WTC11 (cell line): Measurements from ENCODE around the gene RABEP2. TPM values are rescaled to one million over a fixed set of nuclear protein-coding genes. Genes with fewer than 3 reads are reported as not detected.

Experiments
- ATAC-seq: fragments of 200-7000 bp; cut with Tn5 transposase; 2 replicates; pipeline ENCODE4 v1.10.0; 2021; ENCODE audit warnings: mild to moderate bottlenecking, moderate library complexity
- CTCF ChIA-PET: fragments of 300-600 bp; sonication (Branson Sonifier 250); formaldehyde crosslinking; loops from one replicate; lab custom pipeline; 2021; ENCODE audit warnings: antibody characterized with exemption; lab: Charles Lee
- POLR2A ChIA-PET: fragments of 350-600 bp; sonication (Branson Sonifier 250); formaldehyde crosslinking; loops from one replicate; lab custom pipeline; 2021; ENCODE audit warnings: antibody characterized with exemption; lab: Charles Lee
- DNase-seq: peaks from one replicate; pipeline ENCODE4 v3.0.0; 2021; ENCODE audit warnings: low spot score
- H3K27ac Mint-ChIP-seq: 2 replicates; pipeline ENCODE4 v1.8.0; 2021; ENCODE audit warnings: mixed read lengths
- H3K27me3 Mint-ChIP-seq: 2 replicates; pipeline ENCODE4 v1.8.0; 2021; ENCODE audit warnings: low read depth, mild to moderate bottlenecking, moderate library complexity, mixed read lengths
- H3K36me3 Mint-ChIP-seq: 2 replicates; pipeline ENCODE4 v1.8.0; 2021; ENCODE audit warnings: mixed read lengths
- H3K4me1 Mint-ChIP-seq: 2 replicates; pipeline ENCODE4 v1.8.0; 2022; ENCODE audit warnings: mixed read lengths
- H3K4me3 Mint-ChIP-seq: 2 replicates; pipeline ENCODE4 v1.8.0; 2021; ENCODE audit warnings: mild to moderate bottlenecking, moderate library complexity, mixed read lengths
- H3K9me3 Mint-ChIP-seq: 2 replicates; pipeline ENCODE4 v1.8.0; 2021; ENCODE audit warnings: mixed read lengths
- ATF1 ChIP-seq: sonication (generic); formaldehyde crosslinking; IDR thresholded peaks from 2 replicates; pipeline ENCODE4 v1.8.1; 2023; ENCODE audit warnings: mild to moderate bottlenecking, moderate library complexity, missing genetic modification reagents
- FOXJ3 ChIP-seq: sonication (generic); formaldehyde crosslinking; IDR thresholded peaks from 2 replicates; pipeline ENCODE4 v1.9.0; 2021; ENCODE audit warnings: missing genetic modification reagents, mild to moderate bottlenecking, borderline replicate concordance
- FOXK1 ChIP-seq: sonication (generic); formaldehyde crosslinking; IDR thresholded peaks from 2 replicates; pipeline ENCODE4 v1.8.0; 2022; ENCODE audit warnings: mild to moderate bottlenecking, moderate library complexity, missing genetic modification reagents
- GRHL2 ChIP-seq: fragments of 250-450 bp; sonication (Bioruptor Pico); IDR thresholded peaks from 2 replicates; pipeline ENCODE4 v1.8.0; 2022; ENCODE audit warnings: mild to moderate bottlenecking, moderate library complexity; ENCODE audit not compliant: insufficient replicate concordance, severe bottlenecking
- IRF2 ChIP-seq: sonication (generic); formaldehyde crosslinking; IDR thresholded peaks from 2 replicates; pipeline ENCODE4 v1.8.0; 2022; ENCODE audit warnings: low read depth, missing genetic modification reagents, borderline replicate concordance
- MAX ChIP-seq: sonication (generic); formaldehyde crosslinking; IDR thresholded peaks from 2 replicates; pipeline ENCODE4 v1.8.0; 2022; ENCODE audit warnings: mild to moderate bottlenecking, missing genetic modification reagents
- NFATC4 ChIP-seq: fragments of 250-450 bp; sonication (Bioruptor Pico); IDR thresholded peaks from 2 replicates; pipeline ENCODE4 v1.9.0; 2021; ENCODE audit warnings: mild to moderate bottlenecking
- NR1H2 ChIP-seq: sonication (generic); formaldehyde crosslinking; IDR thresholded peaks from 2 replicates; pipeline ENCODE4 v1.9.0; 2021; ENCODE audit warnings: mild to moderate bottlenecking, moderate library complexity, missing genetic modification reagents
- NR3C1 ChIP-seq: sonication (generic); formaldehyde crosslinking; conservative IDR thresholded peaks from 2 replicates; pipeline ENCODE4 v1.8.1; 2023; ENCODE audit warnings: low read depth, mild to moderate bottlenecking, missing genetic modification reagents
- PRRX2 ChIP-seq: fragments of 250-450 bp; sonication (Bioruptor Pico); IDR thresholded peaks from 2 replicates; pipeline ENCODE4 v1.8.0; 2021; ENCODE audit warnings: mild to moderate bottlenecking
- RELA ChIP-seq: sonication (generic); formaldehyde crosslinking; IDR thresholded peaks from 2 replicates; pipeline ENCODE4 v1.8.1; 2022; ENCODE audit warnings: missing genetic modification reagents, mild to moderate bottlenecking, borderline replicate concordance
- TEAD1 ChIP-seq: sonication (generic); formaldehyde crosslinking; IDR thresholded peaks from 2 replicates; pipeline ENCODE4 v1.8.0; 2022; ENCODE audit warnings: mild to moderate bottlenecking, missing genetic modification reagents
- TEAD4 ChIP-seq: sonication (generic); formaldehyde crosslinking; IDR thresholded peaks from 2 replicates; pipeline ENCODE4 v1.8.0; 2022; ENCODE audit warnings: mild to moderate bottlenecking, missing genetic modification reagents
- USF2 ChIP-seq: sonication (generic); formaldehyde crosslinking; IDR thresholded peaks from 2 replicates; pipeline ENCODE4 v1.8.1; 2023; ENCODE audit warnings: mild to moderate bottlenecking, missing genetic modification reagents, moderate library complexity
- ZNF281 ChIP-seq: sonication (generic); formaldehyde crosslinking; IDR thresholded peaks from 2 replicates; pipeline ENCODE4 v1.8.0; 2023; ENCODE audit warnings: mild to moderate bottlenecking, missing genetic modification reagents
- ZNF317 ChIP-seq: sonication (generic); formaldehyde crosslinking; IDR thresholded peaks from 2 replicates; pipeline ENCODE4 v1.8.1; 2023; ENCODE audit warnings: low read depth, mild to moderate bottlenecking, moderate library complexity, missing genetic modification reagents, borderline replicate concordance
- ZNF416 ChIP-seq: fragments of 250-450 bp; sonication (Bioruptor Pico); IDR thresholded peaks from 2 replicates; pipeline ENCODE4 v1.9.0; 2021; ENCODE audit warnings: mild to moderate bottlenecking, inconsistent platforms
- total RNA-seq: library from RNA; stranded (reverse); gene quantifications from 3 replicates; pipeline ENCODE4 v1.2.3, GENCODE V29; 2021
- TF ChIP-seq, protein P1 (sequence below): fragments of 250-450 bp; sonication (Bioruptor Pico); IDR thresholded peaks from 2 replicates; pipeline ENCODE4 v1.9.0; 2021; ENCODE audit warnings: mild to moderate bottlenecking, borderline replicate concordance

Gene RABEP2
- total RNA-seq, 1 experiment from 2014 or later: 24.0 TPM

DNA sequence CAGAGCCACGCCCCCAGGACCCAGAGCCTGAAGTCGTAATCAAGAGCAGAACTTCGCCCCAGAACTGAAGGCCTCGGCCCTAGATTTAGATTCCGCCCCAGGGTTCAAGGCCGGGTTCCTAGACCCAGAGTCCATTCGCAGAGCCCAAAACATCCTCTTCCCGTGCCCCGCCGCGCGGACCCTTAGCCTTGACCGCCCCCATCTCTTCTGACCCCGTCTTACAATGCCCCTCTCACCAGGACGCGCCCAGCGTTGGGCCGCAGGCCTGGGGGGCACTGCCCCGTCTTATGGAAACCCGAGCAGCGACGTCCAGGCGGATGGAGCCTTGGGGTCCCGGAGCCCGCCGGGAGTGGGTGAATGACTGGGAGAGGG lies 11.7 kb upstream of the RABEP2 start (continued):
- TF ChIP-seq FOXJ3 (CRISPR knock-in tag): no peak
- TF ChIP-seq FOXK1 (CRISPR knock-in tag): no peak
- no peak for TF ChIP-seq MAX (CRISPR knock-in tag)
- TF ChIP-seq TEAD4 (CRISPR knock-in tag): no peak
- no peak for TF ChIP-seq NR3C1 (CRISPR knock-in tag)
- no peak for TF ChIP-seq GRHL2 (CRISPR knock-in tag)
- TF ChIP-seq ZNF416 (CRISPR knock-in tag): no peak
- TF ChIP-seq, protein P1, sequence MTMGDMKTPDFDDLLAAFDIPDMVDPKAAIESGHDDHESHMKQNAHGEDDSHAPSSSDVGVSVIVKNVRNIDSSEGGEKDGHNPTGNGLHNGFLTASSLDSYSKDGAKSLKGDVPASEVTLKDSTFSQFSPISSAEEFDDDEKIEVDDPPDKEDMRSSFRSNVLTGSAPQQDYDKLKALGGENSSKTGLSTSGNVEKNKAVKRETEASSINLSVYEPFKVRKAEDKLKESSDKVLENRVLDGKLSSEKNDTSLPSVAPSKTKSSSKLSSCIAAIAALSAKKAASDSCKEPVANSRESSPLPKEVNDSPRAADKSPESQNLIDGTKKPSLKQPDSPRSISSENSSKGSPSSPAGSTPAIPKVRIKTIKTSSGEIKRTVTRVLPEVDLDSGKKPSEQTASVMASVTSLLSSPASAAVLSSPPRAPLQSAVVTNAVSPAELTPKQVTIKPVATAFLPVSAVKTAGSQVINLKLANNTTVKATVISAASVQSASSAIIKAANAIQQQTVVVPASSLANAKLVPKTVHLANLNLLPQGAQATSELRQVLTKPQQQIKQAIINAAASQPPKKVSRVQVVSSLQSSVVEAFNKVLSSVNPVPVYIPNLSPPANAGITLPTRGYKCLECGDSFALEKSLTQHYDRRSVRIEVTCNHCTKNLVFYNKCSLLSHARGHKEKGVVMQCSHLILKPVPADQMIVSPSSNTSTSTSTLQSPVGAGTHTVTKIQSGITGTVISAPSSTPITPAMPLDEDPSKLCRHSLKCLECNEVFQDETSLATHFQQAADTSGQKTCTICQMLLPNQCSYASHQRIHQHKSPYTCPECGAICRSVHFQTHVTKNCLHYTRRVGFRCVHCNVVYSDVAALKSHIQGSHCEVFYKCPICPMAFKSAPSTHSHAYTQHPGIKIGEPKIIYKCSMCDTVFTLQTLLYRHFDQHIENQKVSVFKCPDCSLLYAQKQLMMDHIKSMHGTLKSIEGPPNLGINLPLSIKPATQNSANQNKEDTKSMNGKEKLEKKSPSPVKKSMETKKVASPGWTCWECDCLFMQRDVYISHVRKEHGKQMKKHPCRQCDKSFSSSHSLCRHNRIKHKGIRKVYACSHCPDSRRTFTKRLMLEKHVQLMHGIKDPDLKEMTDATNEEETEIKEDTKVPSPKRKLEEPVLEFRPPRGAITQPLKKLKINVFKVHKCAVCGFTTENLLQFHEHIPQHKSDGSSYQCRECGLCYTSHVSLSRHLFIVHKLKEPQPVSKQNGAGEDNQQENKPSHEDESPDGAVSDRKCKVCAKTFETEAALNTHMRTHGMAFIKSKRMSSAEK: no peak
- no peak for TF ChIP-seq ZNF281 (CRISPR knock-in tag)
- TF ChIP-seq PRRX2 (CRISPR knock-in tag): no peak
- no peak for TF ChIP-seq RELA (CRISPR knock-in tag)
- TF ChIP-seq, all 79 proteins: peak for 0

- ChIA-PET CTCF (interaction anchor here (0.5 to 1.8 kb wide), 13 partner anchors 9 to 96 kb away, joined by 3 to 37 read pairs (median 6); partner anchors contain the start of genes NFATC2IP, SH2B1 and TUFM), POLR2A (interaction anchor here (1.1 kb wide), 1 partner anchor 11 kb away, joined by 3 read pairs; the partner anchor contains the start of gene RABEP2)
- peak overlapping the region; percentile 63 for H3K4me3 Mint-ChIP-seq
- DNase-seq (peak; percentile 95), ATAC-seq (peak; percentile 99)
- H3K4me1 Mint-ChIP-seq: peaks cover 5% of the 10 kb centered on the region
- no peaks in the 10 kb centered on the region for H3K9me3 Mint-ChIP-seq
- TF ChIP-seq MAX (CRISPR knock-in tag) (peak; percentile 27; the same call in 1 of the 2 replicates), GRHL2 (CRISPR knock-in tag) (no peak)
- H3K36me3 Mint-ChIP-seq: no peaks in the 10 kb centered on the region
- H3K27me3 Mint-ChIP-seq: peaks cover 20% of the 10 kb centered on the region
- peak overlapping the region; percentile 33 for H3K27ac Mint-ChIP-seq
Measured at GRCh38 chr16:28935924-28936783, 11.1 kb upstream of the RABEP2 start.

DNA sequence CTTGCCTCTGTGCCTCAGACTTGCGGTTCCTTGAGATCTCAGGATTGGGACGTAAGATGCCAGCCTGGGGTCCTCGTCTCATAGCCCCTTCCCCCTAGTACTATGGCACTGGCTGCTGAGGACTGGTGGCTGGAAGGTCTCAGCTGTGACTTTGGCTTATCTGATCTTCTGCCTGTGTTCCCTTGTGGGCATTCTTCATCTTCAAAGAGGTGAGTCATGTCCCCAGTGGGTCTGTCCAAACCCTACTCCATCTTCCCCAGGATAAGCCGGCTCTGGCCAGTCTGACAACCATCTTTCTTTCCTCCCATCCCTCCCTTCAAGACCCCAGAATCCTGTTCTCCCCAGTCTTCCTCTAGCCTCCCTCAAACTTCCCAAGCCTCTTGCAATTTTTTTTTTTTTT lies 10.3 kb upstream of the RABEP2 start:
- Mint-ChIP-seq H3K36me3 (no peaks in the 10 kb centered on the region), H3K27ac (no peak overlapping the region), H3K27me3 (peaks cover 20% of the 10 kb centered on the region), H3K4me3 (no peak overlapping the region; the same call in 1 of the 2 replicates), H3K4me1 (peaks cover 8% of the 10 kb centered on the region), H3K9me3 (no peaks in the 10 kb centered on the region)
- DNase-seq (no peak), ATAC-seq (no peak)
- POLR2A ChIA-PET: no interaction called here
- CTCF ChIA-PET: no interaction called here
- TF ChIP-seq ZNF416 (CRISPR knock-in tag) (no peak), TEAD1 (CRISPR knock-in tag) (no peak), NFATC4 (no peak), ATF1 (CRISPR knock-in tag) (no peak), USF2 (CRISPR knock-in tag) (no peak), NR3C1 (CRISPR knock-in tag) (no peak), NR1H2 (CRISPR knock-in tag) (no peak), FOXK1 (CRISPR knock-in tag) (no peak), IRF2 (CRISPR knock-in tag) (no peak), ZNF281 (CRISPR knock-in tag) (no peak), ZNF317 (CRISPR knock-in tag) (no peak), TEAD4 (CRISPR knock-in tag) (no peak), FOXJ3 (CRISPR knock-in tag) (no peak)
